Fibroblast of skin of abdomen (primary cell): ENCODE data around the gene RAPGEF4.

Source experiments
- DNase-seq: peaks from one replicate; pipeline ENCODE4 v3.0.0-alpha.2; 2013

Gene RAPGEF4

DNA sequence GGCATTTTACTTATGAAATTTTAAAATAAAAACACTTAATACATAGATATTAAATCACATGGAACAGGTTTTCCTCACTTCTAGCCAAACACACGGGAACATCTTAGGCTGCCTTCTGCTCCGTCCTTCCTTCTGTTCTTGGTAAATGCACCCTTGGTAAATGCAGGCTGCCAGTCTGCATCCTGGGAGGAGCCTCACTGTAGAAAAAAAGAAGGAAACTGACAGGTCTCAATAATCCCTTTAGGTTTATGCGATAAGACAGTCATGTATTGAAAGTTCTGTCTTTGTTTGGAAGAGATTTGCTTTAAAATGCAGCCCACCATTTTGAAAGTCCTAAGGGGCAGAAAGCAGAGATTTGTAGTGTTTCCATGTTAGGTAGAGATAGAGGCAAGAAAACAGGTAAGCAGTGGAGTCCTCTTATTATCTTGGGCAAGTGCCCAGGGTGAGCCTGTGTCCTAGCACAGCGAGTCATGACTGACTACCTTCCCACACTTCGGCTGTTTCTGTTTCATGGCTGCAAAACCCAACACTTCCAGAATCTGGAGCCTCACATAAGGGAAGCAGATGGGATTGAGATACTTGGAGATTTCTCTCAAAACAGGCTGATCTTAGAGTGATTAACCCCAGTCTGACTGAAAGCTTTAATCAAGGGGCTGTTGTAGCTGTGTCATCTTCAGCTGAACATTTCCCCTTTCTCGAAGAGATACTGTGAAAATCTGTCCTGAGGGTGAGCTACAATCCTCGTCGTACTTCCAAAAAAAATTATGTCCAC, 208.6 kb downstream of the RAPGEF4 start:
- DNase-seq = peak; percentile 37

DNA sequence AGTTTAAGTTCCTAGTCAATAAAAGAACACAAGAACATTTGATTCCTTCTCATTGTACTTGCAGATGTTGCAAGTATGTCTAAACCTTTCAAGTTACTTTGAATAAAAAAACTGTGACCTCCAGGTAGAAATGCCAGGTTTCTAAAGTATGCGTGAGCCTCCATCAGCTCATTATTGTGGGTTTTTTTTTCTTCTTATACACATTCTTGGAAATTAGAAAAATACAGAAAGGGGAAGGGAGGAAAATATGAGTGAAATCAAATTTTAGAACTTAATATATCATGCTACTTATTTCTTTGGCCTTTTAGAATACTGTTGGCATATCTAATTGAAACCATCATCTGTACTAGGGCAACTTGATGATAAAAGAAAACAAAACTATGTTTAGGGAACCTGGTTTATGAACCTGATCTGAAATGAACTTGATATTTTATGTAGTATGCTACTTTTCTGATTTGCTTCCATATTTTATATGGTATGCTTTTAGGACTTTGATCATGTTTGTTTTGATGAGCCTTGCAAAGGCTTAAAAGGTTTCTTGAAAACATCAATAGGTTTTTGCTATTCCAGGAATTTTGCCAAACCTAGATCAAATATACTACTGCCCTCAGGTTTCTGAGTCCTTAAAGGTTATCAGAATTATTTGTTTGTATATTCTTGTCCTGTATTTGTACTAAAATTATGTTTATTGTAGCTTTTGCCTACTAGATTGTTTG, 209.3 kb downstream of the RAPGEF4 start:
- no peak for DNase-seq

DNA sequence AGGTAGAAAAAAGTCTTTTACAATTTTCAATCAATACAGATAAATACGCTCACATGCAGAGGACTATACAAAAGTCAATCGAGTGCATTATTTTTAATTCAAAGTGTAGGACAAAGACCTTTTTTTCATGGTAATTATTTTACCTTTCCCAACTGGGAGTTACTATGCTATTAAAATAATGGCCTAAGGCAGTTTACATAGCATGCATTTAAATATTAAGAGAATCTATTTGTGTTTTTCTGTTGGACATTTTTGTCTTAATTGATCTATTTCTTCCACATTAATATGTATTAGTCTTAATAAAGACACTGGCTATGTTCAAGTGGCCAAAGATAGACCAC, 209.8 kb downstream of the RAPGEF4 start:
- DNase-seq = no peak

DNA sequence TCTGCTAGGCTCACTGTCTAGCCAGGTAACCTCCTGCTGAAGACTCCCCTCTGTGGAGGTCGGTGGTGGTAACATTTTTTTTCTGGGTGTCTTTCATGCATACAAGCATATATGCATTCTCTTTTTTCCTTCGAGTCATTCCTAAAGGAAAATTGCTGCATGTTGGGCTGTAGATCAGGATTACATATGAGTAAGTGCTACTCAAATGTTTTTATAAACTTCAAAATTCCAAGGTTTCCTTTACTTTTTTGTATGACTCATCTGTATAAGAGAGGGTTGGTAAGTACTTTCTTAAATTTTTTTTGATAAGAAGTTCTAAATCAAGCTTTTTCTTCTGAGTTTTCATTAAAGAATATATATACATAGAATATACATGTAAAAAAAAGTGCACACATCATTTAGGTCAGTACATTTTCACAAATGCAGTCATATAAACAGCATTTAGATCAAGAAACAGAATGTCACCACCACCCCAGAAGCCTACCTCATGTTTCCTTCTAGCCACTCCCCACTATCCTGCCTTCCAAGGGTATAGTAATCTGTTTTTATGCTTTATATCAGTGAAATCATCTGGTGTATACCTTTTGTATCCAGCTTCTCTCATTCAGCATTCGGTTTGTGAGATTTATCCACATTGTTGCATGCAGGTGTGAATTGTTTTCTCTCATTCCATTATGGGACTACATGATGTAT, 212.0 kb downstream of the RAPGEF4 start:
- peak; percentile 55 for DNase-seq

DNA sequence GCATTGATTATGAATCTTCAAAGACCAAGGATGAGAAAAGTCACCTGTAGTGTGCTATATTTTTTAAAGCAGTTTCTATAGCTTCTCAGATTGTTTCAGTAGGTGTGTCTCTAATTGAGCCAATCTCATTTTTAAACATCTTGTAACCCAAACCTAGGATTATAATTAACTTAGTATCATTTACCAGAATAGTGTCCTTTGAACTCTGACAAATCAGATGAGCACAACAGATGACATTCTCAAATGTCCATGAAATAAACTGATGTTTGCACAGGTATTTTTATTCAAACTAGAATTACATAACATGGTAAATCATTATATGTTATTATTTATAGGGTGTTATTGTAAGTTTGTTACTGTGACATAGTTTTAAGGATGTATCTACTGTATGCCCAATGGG, 213.9 kb downstream of the RAPGEF4 start:
- DNase-seq = no peak

DNA sequence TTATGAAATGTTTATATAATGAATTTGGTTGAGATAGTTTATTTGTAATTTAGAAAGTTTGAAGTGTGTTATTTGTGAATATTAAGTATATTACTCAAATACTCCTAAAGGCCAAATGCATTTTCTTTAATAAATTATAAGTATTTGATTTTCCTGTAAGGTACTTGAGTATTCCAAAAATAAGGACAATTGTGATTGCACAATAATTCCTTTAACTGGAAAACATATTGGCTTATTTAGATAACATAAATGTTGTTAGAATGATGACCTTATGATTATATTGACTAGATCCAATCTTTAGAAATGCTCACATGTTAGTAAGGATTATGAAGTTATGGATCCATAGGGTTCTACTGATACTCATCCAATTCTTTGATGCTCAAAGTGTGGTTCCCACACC, 214.9 kb downstream of the RAPGEF4 start:
- no peak for DNase-seq

DNA sequence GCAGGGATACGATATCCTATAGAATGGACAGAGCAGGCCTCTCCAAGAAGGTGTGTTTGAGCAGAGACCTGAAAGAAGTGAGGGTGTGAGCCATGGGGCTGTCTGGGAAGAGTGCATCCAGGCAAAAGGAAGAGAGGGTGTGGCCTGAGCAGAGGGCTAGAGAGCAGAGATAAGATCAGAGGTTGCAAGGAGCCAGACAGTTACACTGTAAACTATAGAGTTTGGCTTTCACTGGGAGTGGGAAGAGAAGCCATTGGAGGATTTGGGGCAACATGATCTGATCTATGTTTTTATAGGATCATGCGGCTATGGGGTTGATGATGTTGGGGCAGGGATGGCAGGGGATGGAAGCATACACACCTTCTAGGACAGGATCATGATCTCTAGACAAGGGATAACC, 215.9 kb downstream of the RAPGEF4 start:
- no peak for DNase-seq

DNA sequence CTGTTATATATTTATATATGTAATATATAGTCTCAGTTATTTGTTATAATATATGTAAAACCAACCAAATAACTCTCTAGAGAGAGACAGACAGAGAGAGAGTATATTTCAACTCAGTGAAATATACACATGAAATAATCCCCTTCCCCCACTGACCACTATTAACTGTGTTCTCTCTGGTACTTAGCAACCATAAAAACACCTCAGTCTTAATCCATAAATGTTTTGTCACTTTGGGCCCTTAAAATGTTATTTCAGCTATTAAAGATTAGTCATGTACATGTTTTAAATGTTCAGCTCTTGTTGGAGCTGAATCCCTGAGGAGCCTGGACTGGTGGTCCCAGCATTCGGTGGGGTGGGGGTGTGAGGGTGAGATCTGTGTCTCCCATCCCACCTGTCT, 217.8 kb downstream of the RAPGEF4 start:
- DNase-seq = peak; percentile 36

DNA sequence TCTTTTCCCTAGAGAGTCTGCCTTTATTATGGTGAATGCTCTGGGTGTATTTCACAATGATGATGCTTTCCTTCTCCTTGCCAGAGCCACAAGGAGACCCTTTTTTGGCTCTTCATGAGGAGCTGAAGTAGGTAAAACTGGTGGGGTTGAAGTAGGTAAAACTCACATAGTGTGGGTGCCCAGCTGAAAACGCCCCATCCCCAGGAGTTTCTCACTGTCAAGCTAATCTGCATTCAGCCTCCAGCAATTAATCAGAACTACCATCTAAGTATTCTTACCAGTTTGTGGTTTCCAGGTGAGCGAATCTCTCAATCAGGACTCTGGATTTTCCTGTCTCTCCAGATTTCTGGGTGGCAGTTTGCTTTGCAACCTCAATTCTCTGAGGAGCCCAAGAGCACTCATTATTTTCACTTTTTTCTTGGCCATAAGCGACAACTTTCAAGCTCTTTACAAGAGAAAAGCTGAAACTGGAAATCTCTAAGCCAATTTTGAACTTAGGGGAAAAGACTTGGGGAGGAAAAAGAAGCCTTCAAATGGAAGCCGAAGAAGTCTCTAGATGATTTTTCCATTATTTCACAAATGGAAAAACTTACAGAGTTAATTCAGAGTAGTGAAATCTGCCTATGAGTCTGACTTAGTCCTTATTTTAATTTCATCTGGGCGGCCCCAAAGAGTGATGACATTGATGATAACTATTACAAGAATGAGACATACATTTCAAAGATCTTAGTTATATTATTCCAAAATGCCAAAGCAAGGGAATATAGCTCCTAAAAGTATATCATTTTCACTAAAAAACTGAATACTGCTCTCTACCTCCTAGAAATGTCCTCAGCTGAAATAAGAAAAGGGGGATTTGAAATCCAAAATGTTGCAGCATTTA, 218.6 kb downstream of the RAPGEF4 start:
- DNase-seq = peak; percentile 57

DNA sequence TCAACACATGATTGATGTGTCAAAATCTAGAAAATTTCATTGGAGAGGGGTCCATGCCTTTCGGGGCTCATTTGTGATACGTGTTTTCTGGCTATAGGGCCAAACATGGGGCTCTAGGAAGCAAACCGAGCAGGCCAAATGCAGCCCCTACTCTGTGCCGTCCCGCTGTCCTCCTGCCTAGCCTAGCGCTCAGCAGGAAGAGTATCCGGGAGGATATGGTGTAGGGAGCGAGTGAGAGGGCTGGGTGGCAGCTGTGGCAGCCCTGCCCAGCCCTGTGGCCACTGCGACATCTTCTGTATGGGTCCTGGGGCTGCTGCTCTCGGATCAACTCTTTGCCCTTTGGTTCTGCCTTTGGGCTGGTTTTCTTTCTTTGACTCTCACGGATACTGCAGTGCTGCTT, 219.9 kb downstream of the RAPGEF4 start:
- no peak for DNase-seq

DNA sequence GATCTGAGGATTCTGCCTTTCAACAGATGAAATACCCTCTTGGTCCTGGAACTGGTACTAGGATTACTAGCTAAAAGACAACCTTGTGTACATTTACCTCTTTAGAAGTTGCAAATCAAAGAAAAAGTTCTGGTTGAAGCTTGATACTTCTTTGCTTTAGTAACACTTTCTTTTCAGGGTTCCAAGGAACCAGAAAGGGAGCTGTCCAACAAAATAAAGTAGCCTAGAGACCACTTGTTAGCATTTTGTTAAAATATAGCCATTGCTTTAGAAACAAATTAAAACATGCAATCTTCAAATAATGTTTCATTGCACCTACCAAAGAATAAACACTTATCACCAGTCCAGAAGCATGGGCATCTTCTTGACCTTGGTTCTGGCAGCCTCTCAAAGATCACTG, 222.1 kb downstream of the RAPGEF4 start:
- no peak for DNase-seq

DNA sequence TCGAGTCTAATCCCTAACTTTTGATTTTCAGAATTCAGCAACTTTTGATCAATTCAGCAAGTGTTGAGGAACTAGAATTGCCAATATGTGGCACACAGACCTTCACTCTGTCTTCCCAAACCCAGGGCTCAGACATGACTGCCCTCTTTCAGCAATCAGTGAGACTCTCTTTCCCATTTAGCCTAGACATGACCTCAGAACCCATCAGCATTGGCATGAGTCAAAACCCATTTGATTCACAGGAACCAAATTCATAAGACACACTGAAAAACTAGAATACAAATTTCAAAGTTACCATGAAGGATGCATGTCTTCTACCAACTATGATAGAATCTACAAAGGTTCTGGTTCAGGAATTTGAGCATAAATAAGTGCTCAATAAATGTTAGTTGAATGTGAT, 226.4 kb downstream of the RAPGEF4 start:
- DNase-seq = no peak

DNA sequence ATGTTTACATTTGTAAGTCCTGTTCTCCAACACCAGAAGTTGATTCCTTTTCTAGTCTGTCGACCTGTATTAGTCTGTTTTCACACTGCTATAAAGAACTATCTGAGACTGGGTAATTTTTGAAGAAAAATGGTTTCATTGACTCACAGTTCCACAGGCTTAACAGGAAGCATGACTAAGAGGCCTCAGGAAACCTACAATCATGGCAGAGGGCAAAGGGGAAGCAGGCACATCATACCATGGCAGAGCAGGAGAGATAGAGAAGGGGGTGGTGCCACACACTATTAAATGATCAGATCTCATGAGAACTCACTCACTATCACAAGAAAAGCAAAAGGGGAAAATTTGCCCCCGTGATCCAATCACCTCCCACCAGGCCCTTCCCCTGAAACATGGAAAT, 227.2 kb downstream of the RAPGEF4 start:
- peak; percentile 43 for DNase-seq

DNA sequence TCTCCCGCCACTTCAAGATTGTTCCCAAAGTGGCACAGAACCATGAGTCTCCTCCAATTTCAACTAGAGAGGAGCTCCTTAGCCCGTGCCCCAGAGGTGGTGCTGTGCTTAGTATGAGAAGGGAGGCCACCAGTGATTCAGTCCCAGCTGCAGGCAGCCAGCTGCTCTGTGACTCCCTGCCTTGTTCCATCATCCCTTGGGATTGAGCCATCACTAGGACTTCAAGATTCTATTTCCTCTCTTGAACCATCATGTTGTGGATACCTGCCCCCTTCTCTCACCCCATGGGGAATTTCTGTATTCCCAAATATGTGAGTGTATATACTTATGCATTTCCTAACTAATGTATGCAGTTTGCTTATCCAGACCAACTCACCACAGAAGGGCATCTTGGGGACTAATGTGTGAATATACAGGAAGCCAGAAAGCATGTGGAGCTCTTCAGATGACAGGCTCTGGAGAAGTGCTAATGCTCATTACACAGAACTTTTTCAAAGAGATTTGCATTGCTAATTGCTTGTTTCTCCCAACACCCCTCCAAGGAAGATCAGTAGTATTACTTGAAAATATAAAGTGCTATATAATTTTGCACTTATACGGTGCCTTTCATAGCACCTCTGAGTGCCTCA, 229.0 kb downstream of the RAPGEF4 start:
- DNase-seq = no peak

DNA sequence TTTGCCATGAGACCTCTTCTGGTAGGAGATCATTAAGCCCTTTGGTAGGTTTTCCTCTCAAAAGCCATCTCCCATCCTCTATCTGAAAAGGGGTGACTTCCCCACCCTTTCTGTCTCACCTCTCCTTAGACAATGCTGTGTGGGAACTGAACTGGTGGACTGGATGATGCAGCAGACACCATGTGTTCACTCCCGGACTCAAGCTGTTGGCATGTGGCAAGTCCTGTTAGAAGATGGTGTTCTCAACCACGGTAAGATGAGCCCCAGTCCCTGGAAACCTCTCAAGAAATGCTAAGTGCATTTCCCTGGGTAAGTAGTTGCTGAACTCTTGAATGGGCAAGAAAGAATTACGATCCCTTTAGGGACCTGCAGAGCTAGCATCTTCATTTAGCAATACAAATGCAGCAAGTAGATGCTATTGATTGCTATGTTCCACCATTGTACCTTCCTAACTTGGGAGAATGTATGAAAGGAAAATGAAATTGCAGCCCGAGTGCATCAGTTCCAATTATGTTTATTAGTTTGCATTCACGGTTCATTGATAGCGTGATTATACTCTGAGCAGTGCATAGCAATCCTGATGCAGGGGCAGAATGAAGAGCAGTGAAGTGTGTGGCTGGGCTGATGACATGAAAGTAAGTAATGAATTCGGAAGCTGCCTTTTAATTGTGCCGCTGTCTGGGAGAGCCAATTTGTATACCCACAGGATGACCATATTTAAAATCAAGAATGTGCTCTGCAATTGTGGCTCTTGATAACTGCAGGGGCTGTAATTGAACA, 230.0 kb downstream of the RAPGEF4 start:
- no peak for DNase-seq

DNA sequence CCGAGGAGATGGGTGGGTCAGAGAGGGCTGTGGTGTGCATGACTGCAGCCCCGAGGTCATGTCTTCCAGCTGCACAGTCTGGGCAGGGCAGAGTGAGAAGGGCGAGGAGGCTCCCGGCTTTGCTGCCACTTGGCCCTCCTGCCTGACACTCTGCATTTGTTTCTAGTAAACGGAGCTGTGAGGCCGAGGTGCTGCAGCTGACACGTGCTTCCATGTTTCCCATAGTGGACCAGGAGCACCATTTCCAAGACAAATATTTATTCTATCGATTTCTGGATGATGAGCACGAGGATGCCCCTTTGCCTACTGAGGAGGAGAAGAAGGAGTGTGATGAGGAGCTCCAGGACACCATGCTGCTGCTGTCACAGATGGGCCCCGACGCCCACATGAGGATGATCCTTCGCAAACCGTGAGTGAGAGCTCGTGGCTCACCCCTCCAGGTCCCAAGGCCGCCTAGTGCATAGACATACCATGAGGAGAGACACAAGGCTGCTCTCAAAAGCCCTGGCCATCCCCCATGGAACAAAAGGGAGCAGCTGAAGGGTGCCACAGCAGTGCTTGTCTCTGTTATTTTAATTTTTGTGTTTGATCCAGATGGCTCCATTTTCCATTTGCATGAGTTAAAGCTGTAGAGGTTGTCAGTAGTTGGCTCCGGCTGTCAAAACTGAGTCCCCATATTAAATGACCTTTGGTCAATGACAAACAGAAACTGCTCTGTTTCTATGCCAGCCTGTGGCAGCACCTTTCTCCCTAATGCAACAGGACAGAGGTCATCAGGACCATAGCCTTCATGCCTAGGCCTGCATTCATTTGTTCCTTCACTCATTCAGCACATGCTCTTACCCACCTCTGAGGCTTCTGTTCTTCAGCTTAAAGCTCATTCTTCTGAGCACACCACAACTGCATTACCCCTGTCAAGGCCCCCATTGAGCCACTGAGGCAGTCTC, 231.7 kb downstream of the RAPGEF4 start:
- no peak for DNase-seq

DNA sequence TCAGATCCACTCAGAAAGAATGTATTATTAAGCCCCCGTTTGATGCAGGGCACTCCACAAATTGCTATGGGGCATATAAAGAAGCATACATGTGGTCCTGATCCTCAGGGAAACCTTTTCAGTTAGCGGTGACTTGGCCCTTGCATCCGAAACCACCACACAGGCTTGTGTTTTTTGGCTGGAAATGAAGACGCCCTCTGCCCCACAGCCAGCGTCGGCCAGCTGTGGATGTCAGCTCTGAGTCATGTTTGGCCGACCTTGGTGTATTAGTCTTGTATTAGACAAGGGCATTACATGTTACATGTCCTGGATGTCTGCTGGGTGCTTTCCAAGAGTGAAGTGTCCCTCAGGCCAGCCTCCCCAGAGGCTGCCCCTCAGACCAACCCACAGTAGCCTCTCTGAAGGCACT, 232.4 kb downstream of the RAPGEF4 start:
- DNase-seq = peak; percentile 42

DNA sequence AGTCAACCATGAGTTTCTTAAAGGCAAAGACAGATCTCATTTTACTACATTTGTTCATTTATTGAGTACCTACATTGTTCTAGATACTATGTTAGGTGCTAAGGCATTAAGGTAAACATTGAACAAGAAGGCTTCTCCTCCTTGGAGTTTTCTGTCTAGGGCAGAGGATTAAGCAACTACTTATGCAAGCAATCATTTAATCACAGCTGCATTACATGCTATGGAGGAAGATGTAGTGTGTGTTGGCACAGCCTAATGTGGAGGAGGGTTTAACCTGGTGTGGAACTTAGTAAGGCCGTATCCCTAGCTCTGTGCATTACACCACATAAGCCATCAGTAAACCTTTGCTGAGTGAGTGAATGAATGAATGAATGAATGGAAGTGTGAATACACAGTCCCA, 233.5 kb downstream of the RAPGEF4 start:
- no peak for DNase-seq

DNA sequence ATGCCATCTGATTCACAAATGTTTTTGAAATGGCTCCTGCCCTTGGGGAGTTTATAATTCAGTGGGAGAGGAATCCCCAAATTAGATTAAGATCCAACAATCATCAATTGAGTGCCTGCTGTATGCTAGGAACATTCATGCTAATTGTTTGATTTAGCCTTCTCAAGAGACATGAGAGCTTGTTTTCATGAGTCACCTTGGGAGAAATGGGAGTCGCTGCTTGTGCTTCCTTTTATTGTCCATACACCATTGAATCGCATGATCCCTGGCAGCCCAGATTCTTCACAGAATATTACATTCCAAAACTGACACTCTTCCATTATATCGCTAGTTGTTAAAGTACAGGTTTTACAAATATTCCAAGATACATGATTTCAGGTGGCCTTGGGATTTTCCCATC, 234.0 kb downstream of the RAPGEF4 start:
- no peak for DNase-seq

DNA sequence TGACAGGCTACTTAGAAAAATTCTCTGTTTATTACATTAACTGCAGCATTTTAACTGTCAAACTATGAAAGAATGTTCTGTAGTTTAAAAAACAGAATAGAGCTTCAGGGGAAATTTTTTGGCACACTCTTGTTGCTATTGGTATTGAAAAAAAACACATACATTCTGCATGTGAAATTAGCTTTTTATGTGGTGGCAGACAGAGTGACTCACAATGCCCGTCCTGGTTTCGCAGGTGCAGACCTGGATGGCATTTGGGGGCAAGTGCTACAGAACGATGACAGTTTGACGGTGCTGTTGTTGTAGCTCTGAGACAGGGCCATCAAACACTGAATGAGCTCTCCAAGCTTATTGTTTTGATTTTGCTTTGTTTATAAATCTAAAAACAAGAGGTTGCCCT, 235.0 kb downstream of the RAPGEF4 start:
- no peak for DNase-seq
